HCT116 (cell line): ENCODE results near the gene CIAO2A. TPM values are rescaled to one million over a fixed set of nuclear protein-coding genes. Genes with fewer than 3 reads are reported as not detected.
A peak's percentile ranks its signal among the peaks of the same experiment; 100 is the strongest.

Experiments
- ATAC-seq: fragments of 200-7000 bp; cut with Tn5 transposase; 2 replicates; pipeline ENCODE4 v1.9.1; 2020; ENCODE audit warnings: mild to moderate bottlenecking, moderate library complexity
- BruUV-seq: library from RNA; stranded (reverse); fragments of 400-500 nt; replicated peaks from 2 replicates; lab custom pipeline; 2021; lab: Mats Ljungman, UMichigan
- CTCF ChIA-PET: fragments of 300-600 bp; sonication (Branson Sonifier 250); formaldehyde crosslinking; loops from one replicate; lab custom pipeline; 2021; ENCODE audit warnings: antibody characterized with exemption; lab: Charles Lee
- POLR2A ChIA-PET: fragments of 300-600, 350-600 bp; sonication (Branson Sonifier 250); formaldehyde crosslinking; loops from one replicate; lab custom pipeline; 2021; ENCODE audit warnings: antibody characterized with exemption; lab: Charles Lee
- RAD21 ChIA-PET, 2 experiments: fragments of 300-600 bp; sonication (Branson Sonifier 250); formaldehyde crosslinking; loops; one replicate each; lab custom pipeline; 2023; ENCODE audit warnings: low total read pairs in 2 of 2; ENCODE audit not compliant: uncharacterized antibody in 2 of 2, unreplicated experiment in 2 of 2, low non-redundant PET in 1 of 2; lab: Charles Lee
- DNase-seq: peaks from one replicate; pipeline ENCODE4 v3.0.0-alpha.2; 2010; ENCODE audit warnings: low read depth, low spot score
- H2AFZ ChIP-seq: fragments of 200-600 bp; shearing (Covaris generic), sonication (generic); 2 replicates; pipeline ENCODE4 v1.6.1; 2017; ENCODE audit warnings: low read depth, mixed run types, mixed read lengths, antibody characterized with exemption, low read length; ENCODE audit not compliant: poor library complexity, severe bottlenecking
- H3K27ac ChIP-seq: 2 replicates; pipeline ENCODE4 v1.5.1; 2012; ENCODE audit warnings: low read depth, low read length
- H3K27me3 ChIP-seq: fragments of 200-600 bp; sonication (generic); 2 replicates; pipeline ENCODE4 v1.6.1; 2016; ENCODE audit warnings: mixed run types, low read length, mixed read lengths; ENCODE audit not compliant: insufficient read depth
- H3K36me3 ChIP-seq, 2 experiments: fragments of 200-500 bp in 1 of 2; fragments of 200-600 bp in 1 of 2; sonication (Bioruptor generic) in 1 of 2; sonication (generic) in 1 of 2; 2 replicates each; pipeline versions ENCODE4 v1.5.1 to v1.6.1; 2014 to 2016; ENCODE audit warnings: low read length in 2 of 2, inconsistent platforms in 1 of 2, mixed read lengths in 1 of 2, mixed run types in 1 of 2; ENCODE audit not compliant: insufficient read depth in 2 of 2, control insufficient read depth in 1 of 2
- H3K4me1 ChIP-seq, 2 experiments: fragments of 200-600 bp in 1 of 2; sonication (generic) in 1 of 2; 2 replicates each; pipeline versions ENCODE4 v1.5.1 to v1.6.1; 2012 to 2017; ENCODE audit warnings: low read length in 2 of 2, inconsistent platforms in 1 of 2, mild to moderate bottlenecking in 1 of 2, mixed read lengths in 1 of 2, mixed run types in 1 of 2, moderate library complexity in 1 of 2; ENCODE audit not compliant: insufficient read depth in 2 of 2, control insufficient read depth in 1 of 2
- H3K4me2 ChIP-seq: fragments of 200-600 bp; sonication (generic); 2 replicates; pipeline ENCODE4 v1.6.1; 2017; ENCODE audit warnings: mixed run types, low read length, mixed read lengths
- H3K4me3 ChIP-seq, 2 experiments: fragments of 200-600 bp in 1 of 2; sonication (generic) in 1 of 2; replicated peaks in 1 of 2; 2 replicates each; pipeline ENCODE4 v1.5.1; 2011 to 2016; ENCODE audit warnings: low read length in 2 of 2, control low read depth in 1 of 2, low read depth in 1 of 2, mild to moderate bottlenecking in 1 of 2, mixed read lengths in 1 of 2, mixed run types in 1 of 2
- H3K79me2 ChIP-seq: fragments of 200-600 bp; sonication (generic); 2 replicates; pipeline ENCODE4 v1.6.1; 2017; ENCODE audit warnings: mild to moderate bottlenecking, mixed run types, low read length, moderate library complexity, mixed read lengths; ENCODE audit not compliant: insufficient read depth
- H3K9ac ChIP-seq: fragments of 200-600 bp; sonication (generic); 2 replicates; pipeline ENCODE4 v1.6.1; 2016; ENCODE audit warnings: low read length, mixed read lengths
- H3K9me2 ChIP-seq: fragments of 200-600 bp; sonication (generic), shearing (Covaris generic); 2 replicates; pipeline ENCODE4 v1.6.1; 2017; ENCODE audit warnings: mixed run types, mild to moderate bottlenecking, moderate library complexity; ENCODE audit not compliant: insufficient read depth
- H3K9me3 ChIP-seq, 2 experiments: fragments of 200-500 bp in 1 of 2; fragments of 200-600 bp in 1 of 2; sonication (Bioruptor generic) in 1 of 2; sonication (generic) in 1 of 2; 2 replicates each; pipeline ENCODE4 v1.6.1; 2014 to 2017; ENCODE audit warnings: low read length in 2 of 2, mixed read lengths in 2 of 2, inconsistent platforms in 1 of 2, low read depth in 1 of 2, mild to moderate bottlenecking in 1 of 2, mixed run types in 1 of 2, moderate library complexity in 1 of 2; ENCODE audit not compliant: control insufficient read depth in 1 of 2, insufficient read depth in 1 of 2
- H4K20me1 ChIP-seq: fragments of 200-600 bp; sonication (generic), shearing (Covaris generic); 2 replicates; pipeline ENCODE4 v1.6.1; 2017; ENCODE audit warnings: mixed run types, mild to moderate bottlenecking, moderate library complexity; ENCODE audit not compliant: insufficient read depth
- EZH2 ChIP-seq: fragments of 200-600 bp; sonication (generic); IDR thresholded peaks from 2 replicates; pipeline ENCODE4 v1.6.1; 2017; ENCODE audit warnings: antibody characterized with exemption, mixed run types
- EZH2phosphoT487 ChIP-seq: fragments of 200-600 bp; IDR thresholded peaks from 2 replicates; pipeline ENCODE4 v1.6.1; 2018; ENCODE audit warnings: antibody characterized with exemption, borderline replicate concordance
- POLR2A ChIP-seq: IDR thresholded peaks from 2 replicates; pipeline ENCODE4 v1.7.0; 2011; ENCODE audit warnings: borderline replicate concordance; ENCODE audit not compliant: insufficient read depth, insufficient read length; ENCODE audit errors: extremely low read depth
- TCF7L2 ChIP-seq: IDR thresholded peaks from 2 replicates; pipeline ENCODE4 v1.7.0; 2011; ENCODE audit warnings: borderline replicate concordance, inconsistent platforms; ENCODE audit not compliant: insufficient read depth, insufficient read length; ENCODE audit errors: extremely low read depth
- ZFX ChIP-seq: fragments of 450-650 bp; IDR thresholded peaks from 2 replicates; pipeline ENCODE4 v1.6.1; 2017
- intact Hi-C: fragments of 100-400 bp; cut with micrococcal nuclease; formaldehyde crosslinking; loops from 2 replicates; pipeline ENCODE4 v1.10.0; 2022
- total RNA-seq: library from RNA; stranded (reverse); gene quantifications from one replicate; pipeline ENCODE4 v1.2.1, GENCODE V29; 2021; ENCODE audit not compliant: unreplicated experiment
- TF ChIP-seq, protein P1 (sequence below): IDR thresholded peaks from 2 replicates; pipeline ENCODE4 v1.6.1; 2011; ENCODE audit warnings: mild to moderate bottlenecking, low read length, moderate library complexity; ENCODE audit not compliant: insufficient replicate concordance; ENCODE audit errors: extremely low read depth
- TF ChIP-seq, protein P2 (sequence below), 3 experiments: fragments of 200-600 bp in 1 of 3; sonication (generic) in 1 of 3; IDR thresholded peaks in 2 of 3; conservative IDR thresholded peaks in 1 of 3; 2 replicates each; pipeline ENCODE4 v1.5.1; 2012 to 2017; ENCODE audit warnings: low read depth in 2 of 3, low read length in 2 of 3, antibody characterized with exemption in 1 of 3, borderline replicate concordance in 1 of 3, control low read depth in 1 of 3, mild to moderate bottlenecking in 1 of 3, mixed read lengths in 1 of 3, mixed run types in 1 of 3, moderate library complexity in 1 of 3; ENCODE audit not compliant: insufficient read depth in 1 of 3

Gene CIAO2A
- total RNA-seq, 1 experiment from 2014 or later, result 69.3 TPM

DNA sequence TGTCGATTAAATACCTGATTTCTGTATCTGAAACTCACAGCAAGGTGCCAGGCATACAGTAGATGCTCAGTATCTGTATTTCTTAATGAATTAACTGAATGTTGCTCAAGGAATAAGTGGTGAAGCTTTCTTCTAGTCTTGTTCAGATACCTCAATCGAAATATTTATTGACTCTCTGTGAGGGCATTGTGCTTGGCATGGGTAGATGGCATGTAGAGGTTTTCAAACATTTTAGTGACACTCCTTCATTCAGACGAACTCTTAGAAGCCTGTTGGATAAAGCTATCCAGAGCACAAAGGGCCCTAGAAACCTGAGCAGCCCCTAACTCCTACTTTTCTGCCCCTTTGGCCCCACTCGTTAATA is 1.8 kb upstream of the CIAO2A start (continued):
- TF ChIP-seq, protein P1, sequence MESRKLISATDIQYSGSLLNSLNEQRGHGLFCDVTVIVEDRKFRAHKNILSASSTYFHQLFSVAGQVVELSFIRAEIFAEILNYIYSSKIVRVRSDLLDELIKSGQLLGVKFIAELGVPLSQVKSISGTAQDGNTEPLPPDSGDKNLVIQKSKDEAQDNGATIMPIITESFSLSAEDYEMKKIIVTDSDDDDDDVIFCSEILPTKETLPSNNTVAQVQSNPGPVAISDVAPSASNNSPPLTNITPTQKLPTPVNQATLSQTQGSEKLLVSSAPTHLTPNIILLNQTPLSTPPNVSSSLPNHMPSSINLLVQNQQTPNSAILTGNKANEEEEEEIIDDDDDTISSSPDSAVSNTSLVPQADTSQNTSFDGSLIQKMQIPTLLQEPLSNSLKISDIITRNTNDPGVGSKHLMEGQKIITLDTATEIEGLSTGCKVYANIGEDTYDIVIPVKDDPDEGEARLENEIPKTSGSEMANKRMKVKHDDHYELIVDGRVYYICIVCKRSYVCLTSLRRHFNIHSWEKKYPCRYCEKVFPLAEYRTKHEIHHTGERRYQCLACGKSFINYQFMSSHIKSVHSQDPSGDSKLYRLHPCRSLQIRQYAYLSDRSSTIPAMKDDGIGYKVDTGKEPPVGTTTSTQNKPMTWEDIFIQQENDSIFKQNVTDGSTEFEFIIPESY, result no peak
- no peak for TF ChIP-seq EZH2phosphoT487
- no peak for TF ChIP-seq POLR2A
- TF ChIP-seq TCF7L2, result no peak

DNA sequence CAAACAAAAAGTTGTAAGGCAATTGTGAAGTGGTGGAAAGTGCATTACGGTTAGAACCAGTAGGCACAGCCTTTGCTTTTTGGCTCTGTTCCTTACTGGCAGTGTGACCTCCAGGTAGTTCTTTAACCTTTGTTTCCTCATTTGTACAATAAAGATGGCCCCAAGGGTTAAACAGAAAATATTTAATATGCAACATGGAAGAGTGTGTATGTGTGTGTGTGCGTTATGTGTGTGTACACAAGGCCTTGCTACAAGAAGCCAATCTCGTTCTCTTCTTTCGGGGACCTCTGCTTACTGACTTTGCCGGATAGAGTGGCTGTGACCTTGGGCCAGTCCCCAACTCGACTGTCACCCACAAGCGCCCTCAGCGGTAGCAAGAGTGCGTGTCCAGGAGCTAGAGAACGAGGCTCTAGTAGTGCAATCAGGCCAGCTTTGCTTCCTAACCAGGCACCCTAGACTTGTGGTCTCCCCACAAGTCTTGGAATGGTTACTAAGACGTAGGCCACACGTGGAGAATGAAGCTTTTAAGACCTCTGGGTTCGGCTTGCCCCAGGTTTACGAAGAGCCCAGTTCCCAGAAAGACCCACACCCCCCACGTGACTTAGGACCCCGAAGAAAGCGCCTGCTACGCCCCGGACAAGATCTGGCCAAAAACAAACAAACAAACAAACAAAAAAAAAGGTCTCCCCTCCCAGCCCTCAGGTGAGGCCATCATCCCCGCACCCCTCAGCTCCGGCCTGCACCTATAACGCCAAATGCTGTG is 593 bp downstream of the CIAO2A start:
- Histone ChIP-seq H3K4me2 (peak overlapping the region; percentile 76), H3K4me3 (peak overlapping the region; percentile 85 to 96), H3K36me3 (peaks cover under 1 to 8% of the 10 kb centered on the region in 2 experiments; a peak in 2 of 4 replicates), H3K4me1 (peaks cover 25 to 37% of the 10 kb centered on the region in 2 experiments), H3K27me3 (no peaks in the 10 kb centered on the region), H3K9me2 (no peaks in the 10 kb centered on the region), H4K20me1 (0 out of 2 replicates have a peak, but pooled peaks cover 2% of the 10 kb centered on the region), H3K79me2 (peaks cover 76% of the 10 kb centered on the region), H2AFZ (no peak overlapping the region), H3K27ac (peak overlapping the region; percentile 65), H3K9me3 (no peaks in the 10 kb centered on the region), H3K9ac (peak overlapping the region; percentile 86)
- intact Hi-C loops, result no loop called here
- ATAC-seq (peak; percentile 33), DNase-seq (no peak)
- RAD21 ChIA-PET, result interaction anchor here in 1 of 2 experiments (1.3 kb wide), 1 partner anchor 22 kb away, joined by 3 read pairs; no protein-coding TSS in a partner anchor
- no peak for TF ChIP-seq EZH2
- peak; percentile 63; the same call in 1 of the 2 replicates for TF ChIP-seq ZFX
- TF ChIP-seq, protein P2, sequence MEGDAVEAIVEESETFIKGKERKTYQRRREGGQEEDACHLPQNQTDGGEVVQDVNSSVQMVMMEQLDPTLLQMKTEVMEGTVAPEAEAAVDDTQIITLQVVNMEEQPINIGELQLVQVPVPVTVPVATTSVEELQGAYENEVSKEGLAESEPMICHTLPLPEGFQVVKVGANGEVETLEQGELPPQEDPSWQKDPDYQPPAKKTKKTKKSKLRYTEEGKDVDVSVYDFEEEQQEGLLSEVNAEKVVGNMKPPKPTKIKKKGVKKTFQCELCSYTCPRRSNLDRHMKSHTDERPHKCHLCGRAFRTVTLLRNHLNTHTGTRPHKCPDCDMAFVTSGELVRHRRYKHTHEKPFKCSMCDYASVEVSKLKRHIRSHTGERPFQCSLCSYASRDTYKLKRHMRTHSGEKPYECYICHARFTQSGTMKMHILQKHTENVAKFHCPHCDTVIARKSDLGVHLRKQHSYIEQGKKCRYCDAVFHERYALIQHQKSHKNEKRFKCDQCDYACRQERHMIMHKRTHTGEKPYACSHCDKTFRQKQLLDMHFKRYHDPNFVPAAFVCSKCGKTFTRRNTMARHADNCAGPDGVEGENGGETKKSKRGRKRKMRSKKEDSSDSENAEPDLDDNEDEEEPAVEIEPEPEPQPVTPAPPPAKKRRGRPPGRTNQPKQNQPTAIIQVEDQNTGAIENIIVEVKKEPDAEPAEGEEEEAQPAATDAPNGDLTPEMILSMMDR (IDR thresholded peaks at IDR 0.05 in 2 of 3, conservative IDR thresholded peaks at IDR 0.05 in 1 of 3; ENCODE audit: borderline replicate concordance in 1 of 3, insufficient read depth in 1 of 3, low read depth in 2 of 3, low read length in 2 of 3), result peak in 1 of 3 experiments; percentile 3; a peak in 1 of 6 replicates
- POLR2A ChIA-PET, result interaction anchor here (0.9 to 1.5 kb wide), 3 partner anchors 19 to 590 kb away, joined by 4 to 9 read pairs (median 4); no protein-coding TSS in a partner anchor
- TSS peak; percentile 71 for BruUV-seq
- CTCF ChIA-PET, result interaction anchor here (0.6 to 1.8 kb wide), 6 partner anchors 26 to 627 kb away, joined by 3 to 11 read pairs (median 4); no protein-coding TSS in a partner anchor
